DLD1 (cell line): ENCODE measurements around the gene PKP2.

Source experiments
- in situ Hi-C: cut with HindIII; loops from 2 replicates; pipeline ENCODE4 v1.10.0; 2017; ENCODE audit warnings: low sequenced_read_pairs

PKP2 gene

GRCh38 chr12:32896432-32897280, at the start of gene PKP2:
Gene PKP2 (minus strand): TSS chr12:32896777. CDS start chr12:32896731, 46 bp downstream.
- in situ Hi-C loops = no loop called here

- in situ Hi-C loops = loop anchor here (10.0 kb wide), 1 partner anchor 661 kb away; no protein-coding TSS in a partner anchor
Observed at GRCh38 chr12:32944195-32944594, 47.6 kb upstream of the PKP2 start.

GRCh38 chr12:32939801-32940200, 43.2 kb upstream of the PKP2 start:
- in situ Hi-C loops = loop anchor here (10.0 kb wide), 1 partner anchor 665 kb away; no protein-coding TSS in a partner anchor

GRCh38 chr12:32926963-32927362, 30.4 kb upstream of the PKP2 start:
- in situ Hi-C loops = no loop called here

- in situ Hi-C loops = no loop called here
Observed at GRCh38 chr12:32926356-32926755, 29.8 kb upstream of the PKP2 start.

- in situ Hi-C loops = no loop called here
Observed at GRCh38 chr12:32922546-32923297, 26.1 kb upstream of the PKP2 start.

GRCh38 chr12:32921397-32921796, 24.8 kb upstream of the PKP2 start:
- in situ Hi-C loops = no loop called here

- in situ Hi-C loops = no loop called here
Observed at GRCh38 chr12:32920506-32921085, 24.0 kb upstream of the PKP2 start.

- in situ Hi-C loops = no loop called here
Observed at GRCh38 chr12:32918890-32919801, 22.6 kb upstream of the PKP2 start.

- in situ Hi-C loops = no loop called here
Observed at GRCh38 chr12:32917094-32917611, 20.6 kb upstream of the PKP2 start.

GRCh38 chr12:32907898-32908476, 11.4 kb upstream of the PKP2 start:
- in situ Hi-C loops = no loop called here

- in situ Hi-C loops = no loop called here
Observed at GRCh38 chr12:32907166-32907565, 10.6 kb upstream of the PKP2 start.

GRCh38 chr12:32906399-32907165, 10.0 kb upstream of the PKP2 start:
- in situ Hi-C loops = no loop called here

GRCh38 chr12:32903763-32904162, 7.2 kb upstream of the PKP2 start:
- in situ Hi-C loops = no loop called here

- in situ Hi-C loops = no loop called here
Observed at GRCh38 chr12:32903318-32903717, 6.7 kb upstream of the PKP2 start.

GRCh38 chr12:32902287-32902997, 5.9 kb upstream of the PKP2 start:
- in situ Hi-C loops = no loop called here

GRCh38 chr12:32901553-32901952, 5.0 kb upstream of the PKP2 start:
- in situ Hi-C loops = no loop called here
